GM23338 (cell line): ENCODE data around the gene PPP2R5E. TPM values are rescaled to one million over a fixed set of nuclear protein-coding genes. Genes with fewer than 3 reads are reported as not detected.

Experiments
- ATAC-seq: fragments of 200-7000 bp; cut with Tn5 transposase; 3 replicates; pipeline ENCODE4 v1.9.1; 2020
- DNase-seq: peaks from one replicate; pipeline ENCODE4 v3.0.0-alpha.2; 2015; ENCODE audit warnings: low spot score
- H2AFZ ChIP-seq: fragments of 200-600 bp; sonication (generic); 2 replicates; pipeline ENCODE4 v1.8.0; 2016; ENCODE audit warnings: antibody characterized with exemption, mild to moderate bottlenecking, moderate library complexity
- H3F3A ChIP-seq: fragments of 200-600 bp; sonication (generic); replicated peaks from 2 replicates; pipeline ENCODE4 v1.8.0; 2017; ENCODE audit warnings: antibody characterized with exemption, mixed run types, low read depth
- H3K27ac ChIP-seq: fragments of 200-600 bp; sonication (generic); 2 replicates; pipeline ENCODE4 v1.6.1; 2016; ENCODE audit warnings: low read depth
- H3K27me3 ChIP-seq: fragments of 200-600 bp; sonication (generic); 2 replicates; pipeline ENCODE4 v1.8.0; 2016; ENCODE audit warnings: mild to moderate bottlenecking, mixed run types, moderate library complexity; ENCODE audit not compliant: insufficient read depth
- H3K36me3 ChIP-seq: fragments of 200-600 bp; sonication (generic); 2 replicates; pipeline ENCODE4 v1.8.0; 2016; ENCODE audit warnings: mild to moderate bottlenecking; ENCODE audit not compliant: insufficient read depth
- H3K4me1 ChIP-seq: fragments of 200-600 bp; sonication (generic); 2 replicates; pipeline ENCODE4 v1.8.0; 2016; ENCODE audit warnings: mild to moderate bottlenecking, moderate library complexity; ENCODE audit not compliant: insufficient read depth
- H3K4me2 ChIP-seq: fragments of 200-600 bp; sonication (generic); 2 replicates; pipeline ENCODE4 v1.7.1; 2017; ENCODE audit warnings: mixed run types
- H3K4me3 ChIP-seq: fragments of 200-600 bp; sonication (generic); 2 replicates; pipeline ENCODE4 v1.6.1; 2016; ENCODE audit warnings: mixed run types
- H3K79me2 ChIP-seq: fragments of 200-600 bp; sonication (generic); replicated peaks from 2 replicates; pipeline ENCODE4 v1.8.0; 2017; ENCODE audit warnings: mild to moderate bottlenecking; ENCODE audit not compliant: insufficient read depth
- H3K9me2 ChIP-seq: fragments of 200-600 bp; sonication (generic); 2 replicates; pipeline ENCODE4 v1.8.0; 2017; ENCODE audit not compliant: insufficient read depth
- H4K20me1 ChIP-seq: fragments of 200-600 bp; sonication (generic); replicated peaks from 2 replicates; pipeline ENCODE4 v1.8.0; 2017; ENCODE audit warnings: mild to moderate bottlenecking; ENCODE audit not compliant: insufficient read depth
- H3K27ac Mint-ChIP-seq: 2 replicates; pipeline ENCODE4 v1.8.0; 2020; ENCODE audit warnings: inconsistent platforms, mild to moderate bottlenecking, moderate library complexity, mixed read lengths
- H3K27me3 Mint-ChIP-seq: 3 replicates; pipeline ENCODE4 v1.8.0; 2022; ENCODE audit warnings: low read depth, mild to moderate bottlenecking, moderate library complexity, mixed read lengths, inconsistent platforms; ENCODE audit not compliant: insufficient read depth, poor library complexity
- H3K36me3 Mint-ChIP-seq: 3 replicates; pipeline ENCODE4 v1.8.0; 2021; ENCODE audit warnings: low read depth, mild to moderate bottlenecking, inconsistent platforms, moderate library complexity, mixed read lengths
- H3K4me1 Mint-ChIP-seq: 3 replicates; pipeline ENCODE4 v1.8.0; 2020; ENCODE audit warnings: mild to moderate bottlenecking, inconsistent platforms, mixed read lengths
- H3K4me3 Mint-ChIP-seq: 3 replicates; pipeline ENCODE4 v1.8.0; 2021; ENCODE audit warnings: moderate library complexity, mild to moderate bottlenecking, inconsistent platforms, mixed read lengths
- H3K9me3 Mint-ChIP-seq: 3 replicates; pipeline ENCODE4 v1.8.0; 2020; ENCODE audit warnings: moderate library complexity, mild to moderate bottlenecking, inconsistent platforms, mixed read lengths
- CREB1 ChIP-seq: fragments of 250-450 bp; sonication (Bioruptor Pico); IDR thresholded peaks from 2 replicates; pipeline ENCODE4 v1.5.0; 2020; ENCODE audit warnings: low read depth, mild to moderate bottlenecking, moderate library complexity
- EZH2phosphoT487 ChIP-seq: fragments of 200-600 bp; sonication (generic); IDR thresholded peaks from one replicate; pipeline ENCODE4 v1.8.1; 2018; ENCODE audit warnings: antibody characterized with exemption; ENCODE audit not compliant: unreplicated experiment
- JUNB ChIP-seq: IDR thresholded peaks from one replicate; pipeline ENCODE4 v1.6.1; 2016; ENCODE audit warnings: antibody characterized with exemption; ENCODE audit not compliant: unreplicated experiment
- NANOG ChIP-seq: IDR thresholded peaks from 2 replicates; pipeline ENCODE4 v1.6.1; 2016; ENCODE audit warnings: antibody characterized with exemption, borderline replicate concordance
- POLR2AphosphoS5 ChIP-seq: IDR thresholded peaks from 2 replicates; pipeline ENCODE4 v1.6.1; 2016; ENCODE audit warnings: antibody characterized with exemption, low read depth
- REST ChIP-seq: IDR thresholded peaks from one replicate; pipeline ENCODE4 v1.6.1; 2018; ENCODE audit warnings: antibody characterized with exemption; ENCODE audit not compliant: unreplicated experiment
- STAT1 ChIP-seq: IDR thresholded peaks from one replicate; pipeline ENCODE4 v1.6.1; 2016; ENCODE audit warnings: antibody characterized with exemption; ENCODE audit not compliant: unreplicated experiment
- ZNF331 ChIP-seq: fragments of 250-450 bp; sonication (Bioruptor Pico); IDR thresholded peaks from 2 replicates; pipeline ENCODE4 v1.5.0; 2020; ENCODE audit warnings: low read depth, mild to moderate bottlenecking, moderate library complexity
- polyA plus RNA-seq: library from polyadenylated mRNA; unstranded; fragments of >200 nt; fragmentation: Nextera tagmentation; extraction: Ambion mirVana; gene quantifications from 2 replicates; pipeline ENCODE4 v1.2.1, GENCODE V29; 2016
- total RNA-seq: library from RNA; depleted of rRNA; stranded (reverse); fragments of >200 nt; shearing (Covaris generic); gene quantifications from 2 replicates; pipeline ENCODE4 v1.2.3, GENCODE V29; 2014
- TF ChIP-seq, protein P1 (sequence below), 2 experiments: fragments of 200-600 bp in 1 of 2; sonication (generic) in 1 of 2; conservative IDR thresholded peaks; 2 replicates each; pipeline versions ENCODE4 v1.5.1 to v1.6.1; 2016 to 2017; ENCODE audit warnings: antibody characterized with exemption in 2 of 2, low read depth in 2 of 2, mild to moderate bottlenecking in 2 of 2, moderate library complexity in 1 of 2
- TF ChIP-seq, protein P2 (sequence below): IDR thresholded peaks from 2 replicates; pipeline ENCODE4 v1.6.1; 2016; ENCODE audit warnings: antibody characterized with exemption

PPP2R5E gene
- total and polyA plus RNA-seq, 2 experiments from 2014 or later, result 40.9 to 45.5 TPM

GRCh38 chr14:63371033-63371432 lies 172.1 kb downstream of the PPP2R5E start (continued):
- TF ChIP-seq REST (no peak), EZH2phosphoT487 (no peak)

GRCh38 chr14:63367742-63368364 lies 175.3 kb downstream of the PPP2R5E start:
- Mint-ChIP-seq H3K36me3 (peaks cover 19% of the 10 kb centered on the region; the same call in 2 of the 3 replicates), H3K27ac (no peak overlapping the region), H3K4me1 (peaks cover 2% of the 10 kb centered on the region; the same call in 1 of the 3 replicates), H3K9me3 (peaks cover 17% of the 10 kb centered on the region; the same call in 2 of the 3 replicates), H3K4me3 (no peak overlapping the region), H3K27me3 (no peaks in the 10 kb centered on the region)
- no peak overlapping the region for H3K4me3 ChIP-seq
- no peak overlapping the region for H2AFZ ChIP-seq
- H3K36me3 ChIP-seq, result peaks cover 6% of the 10 kb centered on the region; the same call in 1 of the 2 replicates
- H3K79me2 ChIP-seq, result no peaks in the 10 kb centered on the region
- H3K9me2 ChIP-seq, result no peaks in the 10 kb centered on the region
- no peaks in the 10 kb centered on the region for H3F3A ChIP-seq
- ATAC-seq (no peak), DNase-seq (no peak)
- no peaks in the 10 kb centered on the region for H3K27me3 ChIP-seq
- no peak for TF ChIP-seq NANOG
- TF ChIP-seq CREB1 (CRISPR knock-in tag), result no peak
- TF ChIP-seq, protein P1, sequence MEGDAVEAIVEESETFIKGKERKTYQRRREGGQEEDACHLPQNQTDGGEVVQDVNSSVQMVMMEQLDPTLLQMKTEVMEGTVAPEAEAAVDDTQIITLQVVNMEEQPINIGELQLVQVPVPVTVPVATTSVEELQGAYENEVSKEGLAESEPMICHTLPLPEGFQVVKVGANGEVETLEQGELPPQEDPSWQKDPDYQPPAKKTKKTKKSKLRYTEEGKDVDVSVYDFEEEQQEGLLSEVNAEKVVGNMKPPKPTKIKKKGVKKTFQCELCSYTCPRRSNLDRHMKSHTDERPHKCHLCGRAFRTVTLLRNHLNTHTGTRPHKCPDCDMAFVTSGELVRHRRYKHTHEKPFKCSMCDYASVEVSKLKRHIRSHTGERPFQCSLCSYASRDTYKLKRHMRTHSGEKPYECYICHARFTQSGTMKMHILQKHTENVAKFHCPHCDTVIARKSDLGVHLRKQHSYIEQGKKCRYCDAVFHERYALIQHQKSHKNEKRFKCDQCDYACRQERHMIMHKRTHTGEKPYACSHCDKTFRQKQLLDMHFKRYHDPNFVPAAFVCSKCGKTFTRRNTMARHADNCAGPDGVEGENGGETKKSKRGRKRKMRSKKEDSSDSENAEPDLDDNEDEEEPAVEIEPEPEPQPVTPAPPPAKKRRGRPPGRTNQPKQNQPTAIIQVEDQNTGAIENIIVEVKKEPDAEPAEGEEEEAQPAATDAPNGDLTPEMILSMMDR (conservative IDR thresholded peaks at IDR 0.05; ENCODE audit: low read depth in 2 of 2), result peak; percentile 13 to 37; a peak in 2 of 4 replicates
- no peaks in the 10 kb centered on the region for H3K4me1 ChIP-seq
- no peak overlapping the region for H3K27ac ChIP-seq
- no peak overlapping the region for H3K4me2 ChIP-seq
- H4K20me1 ChIP-seq, result no peaks in the 10 kb centered on the region

- H3K9me2 ChIP-seq, result no peaks in the 10 kb centered on the region
- H3K79me2 ChIP-seq, result no peaks in the 10 kb centered on the region
- ATAC-seq (peak; percentile 50), DNase-seq (no peak)
- H3K4me2 ChIP-seq, result no peak overlapping the region
- H3K27me3 ChIP-seq, result no peaks in the 10 kb centered on the region
- Mint-ChIP-seq H3K4me1 (peaks cover 2% of the 10 kb centered on the region; the same call in 1 of the 3 replicates), H3K27me3 (peaks cover 3% of the 10 kb centered on the region), H3K27ac (no peak overlapping the region), H3K36me3 (no peaks in the 10 kb centered on the region; the same call in 2 of the 3 replicates), H3K4me3 (no peak overlapping the region), H3K9me3 (peaks cover 1% of the 10 kb centered on the region; the same call in 1 of the 3 replicates)
- H3K27ac ChIP-seq, result no peak overlapping the region
- no peaks in the 10 kb centered on the region for H4K20me1 ChIP-seq
- no peaks in the 10 kb centered on the region for H3F3A ChIP-seq
- H3K36me3 ChIP-seq, result no peaks in the 10 kb centered on the region
- H3K4me3 ChIP-seq, result no peak overlapping the region
- no peak overlapping the region for H2AFZ ChIP-seq
- H3K4me1 ChIP-seq, result no peaks in the 10 kb centered on the region
- TF ChIP-seq POLR2AphosphoS5 (no peak), JUNB (no peak), REST (no peak), STAT1 (no peak), ZNF331 (no peak)
- TF ChIP-seq, protein P2, sequence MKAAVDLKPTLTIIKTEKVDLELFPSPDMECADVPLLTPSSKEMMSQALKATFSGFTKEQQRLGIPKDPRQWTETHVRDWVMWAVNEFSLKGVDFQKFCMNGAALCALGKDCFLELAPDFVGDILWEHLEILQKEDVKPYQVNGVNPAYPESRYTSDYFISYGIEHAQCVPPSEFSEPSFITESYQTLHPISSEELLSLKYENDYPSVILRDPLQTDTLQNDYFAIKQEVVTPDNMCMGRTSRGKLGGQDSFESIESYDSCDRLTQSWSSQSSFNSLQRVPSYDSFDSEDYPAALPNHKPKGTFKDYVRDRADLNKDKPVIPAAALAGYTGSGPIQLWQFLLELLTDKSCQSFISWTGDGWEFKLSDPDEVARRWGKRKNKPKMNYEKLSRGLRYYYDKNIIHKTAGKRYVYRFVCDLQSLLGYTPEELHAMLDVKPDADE, result no peak
Measured at GRCh38 chr14:63362389-63362819, 180.8 kb downstream of the PPP2R5E start.
